GM23338 (cell line): Measurements from ENCODE around the gene ATG9B. TPM values are rescaled to one million over a fixed set of nuclear protein-coding genes. Genes with fewer than 3 reads are reported as not detected.

Experiments
- ATAC-seq: fragments of 200-7000 bp; cut with Tn5 transposase; 3 replicates; pipeline ENCODE4 v1.9.1; 2020
- DNase-seq: peaks from one replicate; pipeline ENCODE4 v3.0.0-alpha.2; 2015; ENCODE audit warnings: low spot score
- H2AFZ ChIP-seq: fragments of 200-600 bp; sonication (generic); 2 replicates; pipeline ENCODE4 v1.8.0; 2016; ENCODE audit warnings: antibody characterized with exemption, mild to moderate bottlenecking, moderate library complexity
- H3F3A ChIP-seq: fragments of 200-600 bp; sonication (generic); replicated peaks from 2 replicates; pipeline ENCODE4 v1.8.0; 2017; ENCODE audit warnings: antibody characterized with exemption, mixed run types, low read depth
- H3K27ac ChIP-seq: fragments of 200-600 bp; sonication (generic); 2 replicates; pipeline ENCODE4 v1.6.1; 2016; ENCODE audit warnings: low read depth
- H3K27me3 ChIP-seq: fragments of 200-600 bp; sonication (generic); 2 replicates; pipeline ENCODE4 v1.8.0; 2016; ENCODE audit warnings: mild to moderate bottlenecking, mixed run types, moderate library complexity; ENCODE audit not compliant: insufficient read depth
- H3K36me3 ChIP-seq: fragments of 200-600 bp; sonication (generic); 2 replicates; pipeline ENCODE4 v1.8.0; 2016; ENCODE audit warnings: mild to moderate bottlenecking; ENCODE audit not compliant: insufficient read depth
- H3K4me1 ChIP-seq: fragments of 200-600 bp; sonication (generic); 2 replicates; pipeline ENCODE4 v1.8.0; 2016; ENCODE audit warnings: mild to moderate bottlenecking, moderate library complexity; ENCODE audit not compliant: insufficient read depth
- H3K4me2 ChIP-seq: fragments of 200-600 bp; sonication (generic); 2 replicates; pipeline ENCODE4 v1.7.1; 2017; ENCODE audit warnings: mixed run types
- H3K4me3 ChIP-seq: fragments of 200-600 bp; sonication (generic); 2 replicates; pipeline ENCODE4 v1.6.1; 2016; ENCODE audit warnings: mixed run types
- H3K79me2 ChIP-seq: fragments of 200-600 bp; sonication (generic); replicated peaks from 2 replicates; pipeline ENCODE4 v1.8.0; 2017; ENCODE audit warnings: mild to moderate bottlenecking; ENCODE audit not compliant: insufficient read depth
- H3K9me2 ChIP-seq: fragments of 200-600 bp; sonication (generic); 2 replicates; pipeline ENCODE4 v1.8.0; 2017; ENCODE audit not compliant: insufficient read depth
- H4K20me1 ChIP-seq: fragments of 200-600 bp; sonication (generic); replicated peaks from 2 replicates; pipeline ENCODE4 v1.8.0; 2017; ENCODE audit warnings: mild to moderate bottlenecking; ENCODE audit not compliant: insufficient read depth
- H3K27ac Mint-ChIP-seq: 2 replicates; pipeline ENCODE4 v1.8.0; 2020; ENCODE audit warnings: inconsistent platforms, mild to moderate bottlenecking, moderate library complexity, mixed read lengths
- H3K27me3 Mint-ChIP-seq: 3 replicates; pipeline ENCODE4 v1.8.0; 2022; ENCODE audit warnings: low read depth, mild to moderate bottlenecking, moderate library complexity, mixed read lengths, inconsistent platforms; ENCODE audit not compliant: insufficient read depth, poor library complexity
- H3K36me3 Mint-ChIP-seq: 3 replicates; pipeline ENCODE4 v1.8.0; 2021; ENCODE audit warnings: low read depth, mild to moderate bottlenecking, inconsistent platforms, moderate library complexity, mixed read lengths
- H3K4me1 Mint-ChIP-seq: 3 replicates; pipeline ENCODE4 v1.8.0; 2020; ENCODE audit warnings: mild to moderate bottlenecking, inconsistent platforms, mixed read lengths
- H3K4me3 Mint-ChIP-seq: 3 replicates; pipeline ENCODE4 v1.8.0; 2021; ENCODE audit warnings: moderate library complexity, mild to moderate bottlenecking, inconsistent platforms, mixed read lengths
- H3K9me3 Mint-ChIP-seq: 3 replicates; pipeline ENCODE4 v1.8.0; 2020; ENCODE audit warnings: moderate library complexity, mild to moderate bottlenecking, inconsistent platforms, mixed read lengths
- CREB1 ChIP-seq: fragments of 250-450 bp; sonication (Bioruptor Pico); IDR thresholded peaks from 2 replicates; pipeline ENCODE4 v1.5.0; 2020; ENCODE audit warnings: low read depth, mild to moderate bottlenecking, moderate library complexity
- EZH2 ChIP-seq: fragments of 200-600 bp; sonication (generic); IDR thresholded peaks from one replicate; pipeline ENCODE4 v1.8.0; 2017; ENCODE audit warnings: antibody characterized with exemption, mild to moderate bottlenecking, low read depth; ENCODE audit not compliant: unreplicated experiment
- EZH2phosphoT487 ChIP-seq: fragments of 200-600 bp; sonication (generic); IDR thresholded peaks from one replicate; pipeline ENCODE4 v1.8.1; 2018; ENCODE audit warnings: antibody characterized with exemption; ENCODE audit not compliant: unreplicated experiment
- NANOG ChIP-seq: IDR thresholded peaks from 2 replicates; pipeline ENCODE4 v1.6.1; 2016; ENCODE audit warnings: antibody characterized with exemption, borderline replicate concordance
- POLR2AphosphoS5 ChIP-seq: IDR thresholded peaks from 2 replicates; pipeline ENCODE4 v1.6.1; 2016; ENCODE audit warnings: antibody characterized with exemption, low read depth
- STAT1 ChIP-seq: IDR thresholded peaks from one replicate; pipeline ENCODE4 v1.6.1; 2016; ENCODE audit warnings: antibody characterized with exemption; ENCODE audit not compliant: unreplicated experiment
- ZNF114 ChIP-seq: fragments of 250-450 bp; sonication (Bioruptor Pico); IDR thresholded peaks from 2 replicates; pipeline ENCODE4 v1.5.0; 2020; ENCODE audit warnings: mild to moderate bottlenecking, moderate library complexity
- polyA plus RNA-seq: library from polyadenylated mRNA; unstranded; fragments of >200 nt; fragmentation: Nextera tagmentation; extraction: Ambion mirVana; gene quantifications from 2 replicates; pipeline ENCODE4 v1.2.1, GENCODE V29; 2016
- total RNA-seq: library from RNA; depleted of rRNA; stranded (reverse); fragments of >200 nt; shearing (Covaris generic); gene quantifications from 2 replicates; pipeline ENCODE4 v1.2.3, GENCODE V29; 2014
- TF ChIP-seq, protein P1 (sequence below), 2 experiments: fragments of 200-600 bp in 1 of 2; sonication (generic) in 1 of 2; conservative IDR thresholded peaks; 2 replicates each; pipeline versions ENCODE4 v1.5.1 to v1.6.1; 2016 to 2017; ENCODE audit warnings: antibody characterized with exemption in 2 of 2, low read depth in 2 of 2, mild to moderate bottlenecking in 2 of 2, moderate library complexity in 1 of 2
- TF ChIP-seq, protein P2 (sequence below): IDR thresholded peaks from 2 replicates; pipeline ENCODE4 v1.6.1; 2016; ENCODE audit warnings: antibody characterized with exemption
- TF ChIP-seq, protein P3 (sequence below): fragments of 250-450 bp; sonication (Bioruptor Pico); IDR thresholded peaks from 2 replicates; pipeline ENCODE4 v1.5.0; 2020; ENCODE audit warnings: mild to moderate bottlenecking, moderate library complexity
- TF ChIP-seq, protein P4 (sequence below): IDR thresholded peaks from one replicate; pipeline ENCODE4 v1.6.1; 2018; ENCODE audit warnings: antibody characterized with exemption; ENCODE audit not compliant: unreplicated experiment

The ATG9B gene
- total and polyA plus RNA-seq, 2 experiments from 2014 or later = 1.2 to 3.4 TPM

DNA sequence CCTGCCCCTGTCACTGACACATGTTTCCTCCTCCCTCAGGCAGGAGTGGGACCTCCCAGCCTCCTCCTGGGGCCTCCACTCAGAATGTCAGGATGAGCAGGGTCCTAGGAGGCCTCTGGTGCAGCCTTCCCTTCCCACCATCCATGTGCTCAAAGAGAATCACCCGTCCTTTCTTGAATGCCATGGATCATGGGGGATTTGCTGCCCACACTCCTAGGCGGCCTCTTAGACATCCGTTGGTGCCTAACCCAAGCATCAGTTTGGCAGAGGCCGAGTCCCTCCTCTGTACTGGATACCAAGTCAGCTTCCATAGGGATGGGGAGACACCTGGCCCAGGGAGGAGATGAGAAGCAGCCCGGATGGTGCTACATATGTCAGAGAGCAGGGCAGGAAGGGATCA is 26.5 kb downstream of the ATG9B start (continued):
- TF ChIP-seq EZH2phosphoT487 (no peak), CREB1 (CRISPR knock-in tag) (no peak), POLR2AphosphoS5 (no peak), NANOG (no peak), ZNF114 (CRISPR knock-in tag) (no peak), STAT1 (no peak)
- TF ChIP-seq, protein P1, sequence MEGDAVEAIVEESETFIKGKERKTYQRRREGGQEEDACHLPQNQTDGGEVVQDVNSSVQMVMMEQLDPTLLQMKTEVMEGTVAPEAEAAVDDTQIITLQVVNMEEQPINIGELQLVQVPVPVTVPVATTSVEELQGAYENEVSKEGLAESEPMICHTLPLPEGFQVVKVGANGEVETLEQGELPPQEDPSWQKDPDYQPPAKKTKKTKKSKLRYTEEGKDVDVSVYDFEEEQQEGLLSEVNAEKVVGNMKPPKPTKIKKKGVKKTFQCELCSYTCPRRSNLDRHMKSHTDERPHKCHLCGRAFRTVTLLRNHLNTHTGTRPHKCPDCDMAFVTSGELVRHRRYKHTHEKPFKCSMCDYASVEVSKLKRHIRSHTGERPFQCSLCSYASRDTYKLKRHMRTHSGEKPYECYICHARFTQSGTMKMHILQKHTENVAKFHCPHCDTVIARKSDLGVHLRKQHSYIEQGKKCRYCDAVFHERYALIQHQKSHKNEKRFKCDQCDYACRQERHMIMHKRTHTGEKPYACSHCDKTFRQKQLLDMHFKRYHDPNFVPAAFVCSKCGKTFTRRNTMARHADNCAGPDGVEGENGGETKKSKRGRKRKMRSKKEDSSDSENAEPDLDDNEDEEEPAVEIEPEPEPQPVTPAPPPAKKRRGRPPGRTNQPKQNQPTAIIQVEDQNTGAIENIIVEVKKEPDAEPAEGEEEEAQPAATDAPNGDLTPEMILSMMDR (conservative IDR thresholded peaks at IDR 0.05; ENCODE audit: low read depth in 2 of 2) = no peak
- TF ChIP-seq, protein P2, sequence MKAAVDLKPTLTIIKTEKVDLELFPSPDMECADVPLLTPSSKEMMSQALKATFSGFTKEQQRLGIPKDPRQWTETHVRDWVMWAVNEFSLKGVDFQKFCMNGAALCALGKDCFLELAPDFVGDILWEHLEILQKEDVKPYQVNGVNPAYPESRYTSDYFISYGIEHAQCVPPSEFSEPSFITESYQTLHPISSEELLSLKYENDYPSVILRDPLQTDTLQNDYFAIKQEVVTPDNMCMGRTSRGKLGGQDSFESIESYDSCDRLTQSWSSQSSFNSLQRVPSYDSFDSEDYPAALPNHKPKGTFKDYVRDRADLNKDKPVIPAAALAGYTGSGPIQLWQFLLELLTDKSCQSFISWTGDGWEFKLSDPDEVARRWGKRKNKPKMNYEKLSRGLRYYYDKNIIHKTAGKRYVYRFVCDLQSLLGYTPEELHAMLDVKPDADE = no peak

DNA sequence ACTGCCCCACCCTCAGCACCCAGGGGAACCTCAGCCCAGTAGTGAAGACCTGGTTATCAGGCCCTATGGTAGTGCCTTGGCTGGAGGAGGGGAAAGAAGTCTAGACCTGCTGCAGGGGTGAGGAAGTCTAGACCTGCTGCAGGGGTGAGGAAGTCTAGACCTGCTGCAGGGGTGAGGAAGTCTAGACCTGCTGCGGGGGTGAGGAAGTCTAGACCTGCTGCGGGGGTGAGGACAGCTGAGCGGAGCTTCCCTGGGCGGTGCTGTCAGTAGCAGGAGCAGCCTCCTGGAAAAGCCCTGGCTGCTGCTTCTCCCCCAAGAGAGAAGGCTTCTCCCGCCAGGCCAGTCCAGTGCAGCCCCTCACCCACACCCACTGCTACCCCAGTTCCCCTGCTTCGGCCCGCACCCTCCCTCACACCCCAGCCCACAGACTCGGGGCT is 27.2 kb downstream of the ATG9B start:
- no peak overlapping the region for H3K4me3 ChIP-seq
- TF ChIP-seq EZH2 = no peak
- TF ChIP-seq, protein P3, sequence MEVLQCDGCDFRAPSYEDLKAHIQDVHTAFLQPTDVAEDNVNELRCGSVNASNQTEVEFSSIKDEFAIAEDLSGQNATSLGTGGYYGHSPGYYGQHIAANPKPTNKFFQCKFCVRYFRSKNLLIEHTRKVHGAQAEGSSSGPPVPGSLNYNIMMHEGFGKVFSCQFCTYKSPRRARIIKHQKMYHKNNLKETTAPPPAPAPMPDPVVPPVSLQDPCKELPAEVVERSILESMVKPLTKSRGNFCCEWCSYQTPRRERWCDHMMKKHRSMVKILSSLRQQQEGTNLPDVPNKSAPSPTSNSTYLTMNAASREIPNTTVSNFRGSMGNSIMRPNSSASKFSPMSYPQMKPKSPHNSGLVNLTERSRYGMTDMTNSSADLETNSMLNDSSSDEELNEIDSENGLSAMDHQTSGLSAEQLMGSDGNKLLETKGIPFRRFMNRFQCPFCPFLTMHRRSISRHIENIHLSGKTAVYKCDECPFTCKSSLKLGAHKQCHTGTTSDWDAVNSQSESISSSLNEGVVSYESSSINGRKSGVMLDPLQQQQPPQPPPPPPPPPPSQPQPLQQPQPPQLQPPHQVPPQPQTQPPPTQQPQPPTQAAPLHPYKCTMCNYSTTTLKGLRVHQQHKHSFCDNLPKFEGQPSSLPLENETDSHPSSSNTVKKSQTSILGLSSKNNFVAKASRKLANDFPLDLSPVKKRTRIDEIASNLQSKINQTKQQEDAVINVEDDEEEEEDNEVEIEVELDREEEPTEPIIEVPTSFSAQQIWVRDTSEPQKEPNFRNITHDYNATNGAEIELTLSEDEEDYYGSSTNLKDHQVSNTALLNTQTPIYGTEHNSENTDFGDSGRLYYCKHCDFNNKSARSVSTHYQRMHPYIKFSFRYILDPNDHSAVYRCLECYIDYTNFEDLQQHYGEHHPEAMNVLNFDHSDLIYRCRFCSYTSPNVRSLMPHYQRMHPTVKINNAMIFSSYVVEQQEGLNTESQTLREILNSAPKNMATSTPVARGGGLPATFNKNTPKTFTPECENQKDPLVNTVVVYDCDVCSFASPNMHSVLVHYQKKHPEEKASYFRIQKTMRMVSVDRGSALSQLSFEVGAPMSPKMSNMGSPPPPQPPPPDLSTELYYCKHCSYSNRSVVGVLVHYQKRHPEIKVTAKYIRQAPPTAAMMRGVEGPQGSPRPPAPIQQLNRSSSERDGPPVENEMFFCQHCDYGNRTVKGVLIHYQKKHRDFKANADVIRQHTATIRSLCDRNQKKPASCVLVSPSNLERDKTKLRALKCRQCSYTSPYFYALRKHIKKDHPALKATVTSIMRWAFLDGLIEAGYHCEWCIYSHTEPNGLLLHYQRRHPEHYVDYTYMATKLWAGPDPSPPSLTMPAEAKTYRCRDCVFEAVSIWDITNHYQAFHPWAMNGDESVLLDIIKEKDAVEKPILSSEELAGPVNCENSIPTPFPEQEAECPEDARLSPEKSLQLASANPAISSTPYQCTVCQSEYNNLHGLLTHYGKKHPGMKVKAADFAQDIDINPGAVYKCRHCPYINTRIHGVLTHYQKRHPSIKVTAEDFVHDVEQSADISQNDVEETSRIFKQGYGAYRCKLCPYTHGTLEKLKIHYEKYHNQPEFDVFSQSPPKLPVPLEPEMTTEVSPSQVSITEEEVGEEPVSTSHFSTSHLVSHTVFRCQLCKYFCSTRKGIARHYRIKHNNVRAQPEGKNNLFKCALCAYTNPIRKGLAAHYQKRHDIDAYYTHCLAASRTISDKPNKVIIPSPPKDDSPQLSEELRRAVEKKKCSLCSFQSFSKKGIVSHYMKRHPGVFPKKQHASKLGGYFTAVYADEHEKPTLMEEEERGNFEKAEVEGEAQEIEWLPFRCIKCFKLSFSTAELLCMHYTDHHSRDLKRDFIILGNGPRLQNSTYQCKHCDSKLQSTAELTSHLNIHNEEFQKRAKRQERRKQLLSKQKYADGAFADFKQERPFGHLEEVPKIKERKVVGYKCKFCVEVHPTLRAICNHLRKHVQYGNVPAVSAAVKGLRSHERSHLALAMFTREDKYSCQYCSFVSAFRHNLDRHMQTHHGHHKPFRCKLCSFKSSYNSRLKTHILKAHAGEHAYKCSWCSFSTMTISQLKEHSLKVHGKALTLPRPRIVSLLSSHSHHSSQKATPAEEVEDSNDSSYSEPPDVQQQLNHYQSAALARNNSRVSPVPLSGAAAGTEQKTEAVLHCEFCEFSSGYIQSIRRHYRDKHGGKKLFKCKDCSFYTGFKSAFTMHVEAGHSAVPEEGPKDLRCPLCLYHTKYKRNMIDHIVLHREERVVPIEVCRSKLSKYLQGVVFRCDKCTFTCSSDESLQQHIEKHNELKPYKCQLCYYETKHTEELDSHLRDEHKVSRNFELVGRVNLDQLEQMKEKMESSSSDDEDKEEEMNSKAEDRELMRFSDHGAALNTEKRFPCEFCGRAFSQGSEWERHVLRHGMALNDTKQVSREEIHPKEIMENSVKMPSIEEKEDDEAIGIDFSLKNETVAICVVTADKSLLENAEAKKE = no peak
- TF ChIP-seq, protein P2 = no peak
- no peak for TF ChIP-seq POLR2AphosphoS5
- no peak for TF ChIP-seq STAT1
- no peak for TF ChIP-seq EZH2phosphoT487
- TF ChIP-seq, protein P4, sequence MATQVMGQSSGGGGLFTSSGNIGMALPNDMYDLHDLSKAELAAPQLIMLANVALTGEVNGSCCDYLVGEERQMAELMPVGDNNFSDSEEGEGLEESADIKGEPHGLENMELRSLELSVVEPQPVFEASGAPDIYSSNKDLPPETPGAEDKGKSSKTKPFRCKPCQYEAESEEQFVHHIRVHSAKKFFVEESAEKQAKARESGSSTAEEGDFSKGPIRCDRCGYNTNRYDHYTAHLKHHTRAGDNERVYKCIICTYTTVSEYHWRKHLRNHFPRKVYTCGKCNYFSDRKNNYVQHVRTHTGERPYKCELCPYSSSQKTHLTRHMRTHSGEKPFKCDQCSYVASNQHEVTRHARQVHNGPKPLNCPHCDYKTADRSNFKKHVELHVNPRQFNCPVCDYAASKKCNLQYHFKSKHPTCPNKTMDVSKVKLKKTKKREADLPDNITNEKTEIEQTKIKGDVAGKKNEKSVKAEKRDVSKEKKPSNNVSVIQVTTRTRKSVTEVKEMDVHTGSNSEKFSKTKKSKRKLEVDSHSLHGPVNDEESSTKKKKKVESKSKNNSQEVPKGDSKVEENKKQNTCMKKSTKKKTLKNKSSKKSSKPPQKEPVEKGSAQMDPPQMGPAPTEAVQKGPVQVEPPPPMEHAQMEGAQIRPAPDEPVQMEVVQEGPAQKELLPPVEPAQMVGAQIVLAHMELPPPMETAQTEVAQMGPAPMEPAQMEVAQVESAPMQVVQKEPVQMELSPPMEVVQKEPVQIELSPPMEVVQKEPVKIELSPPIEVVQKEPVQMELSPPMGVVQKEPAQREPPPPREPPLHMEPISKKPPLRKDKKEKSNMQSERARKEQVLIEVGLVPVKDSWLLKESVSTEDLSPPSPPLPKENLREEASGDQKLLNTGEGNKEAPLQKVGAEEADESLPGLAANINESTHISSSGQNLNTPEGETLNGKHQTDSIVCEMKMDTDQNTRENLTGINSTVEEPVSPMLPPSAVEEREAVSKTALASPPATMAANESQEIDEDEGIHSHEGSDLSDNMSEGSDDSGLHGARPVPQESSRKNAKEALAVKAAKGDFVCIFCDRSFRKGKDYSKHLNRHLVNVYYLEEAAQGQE = no peak

More for the DNA sequence above, 27.2 kb downstream of the ATG9B start:
- Histone ChIP-seq H3K36me3 (no peaks in the 10 kb centered on the region), H2AFZ (peak overlapping the region; percentile 76; the same call in 1 of the 2 replicates), H3K27ac (no peak overlapping the region), H4K20me1 (no peaks in the 10 kb centered on the region), H3F3A (no peaks in the 10 kb centered on the region), H3K9me2 (no peaks in the 10 kb centered on the region), H3K4me1 (peaks cover 8% of the 10 kb centered on the region; the same call in 1 of the 2 replicates), H3K27me3 (no peaks in the 10 kb centered on the region), H3K79me2 (no peaks in the 10 kb centered on the region), H3K4me2 (peak overlapping the region; percentile 14; the same call in 1 of the 2 replicates)
- peaks cover 2% of the 10 kb centered on the region; the same call in 2 of the 3 replicates for H3K9me3 Mint-ChIP-seq
- H3K27me3 Mint-ChIP-seq = peaks cover 15% of the 10 kb centered on the region
- H3K36me3 Mint-ChIP-seq = peaks cover 3% of the 10 kb centered on the region
- no peak for ATAC-seq
- peaks cover 15% of the 10 kb centered on the region for H3K4me1 Mint-ChIP-seq
- DNase-seq = no peak
- H3K4me3 Mint-ChIP-seq = no peak overlapping the region
- H3K27ac Mint-ChIP-seq = no peak overlapping the region
